OCI-LY1 (cell line): ENCODE measurements around the gene E2F3.

ENCODE experiments used
- CTCF ChIP-seq: fragments of 200-600 bp; sonication (generic), shearing (Covaris generic); IDR thresholded peaks from 2 replicates; pipeline ENCODE4 v1.5.1; 2017; ENCODE audit warnings: mild to moderate bottlenecking, antibody characterized with exemption, low read length, moderate library complexity, mixed read lengths
- EZH2 ChIP-seq: fragments of 200-600 bp; sonication (generic), shearing (Covaris generic); IDR thresholded peaks from 2 replicates; pipeline ENCODE4 v1.8.0; 2017; ENCODE audit warnings: borderline replicate concordance, mixed run types, mild to moderate bottlenecking, antibody characterized with exemption, low read length, moderate library complexity, mixed read lengths

- peak; percentile 27; the same call in 1 of the 2 replicates for TF ChIP-seq CTCF
- TF ChIP-seq EZH2: no peak
Measured at GRCh38 chr6:20400456-20401204, 1.0 kb upstream of the E2F3 start.
